ENCODE data around the gene ZFYVE28.
A peak's percentile ranks its signal among the peaks of the same experiment; 100 is the strongest.

Gene ZFYVE28

GRCh38 chr4:2331043-2331420, 87.4 kb downstream of the ZFYVE28 start:
- TF ChIP-seq CTCF (IDR thresholded peaks at IDR 0.05; ENCODE audit: insufficient read depth, low read depth, low read length, missing control alignments) = no peak
- DNase-seq (ENCODE audit: low read depth) = no peak

GRCh38 chr4:2330091-2331042, 88.1 kb downstream of the ZFYVE28 start:
- TF ChIP-seq CTCF (IDR thresholded peaks at IDR 0.05; ENCODE audit: insufficient read depth, low read depth, low read length, missing control alignments) = no peak
- DNase-seq (ENCODE audit: low read depth) = peak; percentile 76
- no peak overlapping the region for H3K4me3 ChIP-seq (ENCODE audit: low read length)

More at GRCh38 chr4:2331043-2331420, 87.4 kb downstream of the ZFYVE28 start:
- no peak overlapping the region for H3K4me3 ChIP-seq (ENCODE audit: low read length)

DNA sequence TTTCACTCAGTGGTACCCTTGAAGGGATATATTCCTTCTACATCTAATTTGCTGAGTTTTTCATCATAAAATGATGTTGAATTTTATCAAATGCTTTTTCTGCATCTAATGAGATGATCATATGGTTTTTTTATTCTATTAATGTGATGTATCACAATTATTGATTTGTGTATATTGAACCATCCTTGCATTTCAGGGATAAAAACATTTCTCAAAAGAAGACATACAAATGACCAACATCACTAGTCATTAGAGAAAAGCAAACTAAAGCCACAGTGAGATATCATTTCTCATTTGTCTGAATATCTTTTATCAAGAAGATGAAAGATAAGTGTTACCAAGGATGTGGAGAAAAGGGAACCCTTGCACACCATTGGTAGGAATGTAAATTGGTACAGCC, 90.9 kb downstream of the ZFYVE28 start:
- H3K4me3 ChIP-seq (ENCODE audit: low read length) = no peak overlapping the region
- TF ChIP-seq CTCF (IDR thresholded peaks at IDR 0.05; ENCODE audit: insufficient read depth, low read depth, low read length, missing control alignments) = no peak
- DNase-seq (ENCODE audit: low read depth) = no peak

DNA sequence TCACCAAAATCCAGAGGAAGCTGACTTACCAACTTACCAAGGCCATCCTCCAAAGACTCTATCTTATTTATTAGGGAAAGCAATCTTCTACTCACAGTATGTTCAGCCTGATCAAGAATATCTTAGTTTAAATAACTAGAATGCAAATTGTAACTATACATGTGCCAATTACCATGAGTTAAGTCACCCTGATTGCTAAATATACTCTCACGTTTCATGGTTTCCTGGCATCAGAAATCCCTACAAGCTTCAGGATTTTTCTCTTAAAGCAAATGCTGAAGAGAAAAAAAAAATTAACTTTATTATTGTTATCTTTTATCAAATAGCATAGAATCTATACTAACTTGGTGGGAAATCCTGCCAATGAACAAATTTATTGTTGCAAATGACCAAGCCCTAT, 93.6 kb downstream of the ZFYVE28 start:
- no peak for TF ChIP-seq CTCF (IDR thresholded peaks at IDR 0.05; ENCODE audit: insufficient read depth, low read depth, low read length, missing control alignments)
- H3K4me3 ChIP-seq (ENCODE audit: low read length) = no peak overlapping the region

GRCh38 chr4:2322841-2323240, 95.6 kb downstream of the ZFYVE28 start:
- no peak overlapping the region for H3K4me3 ChIP-seq (ENCODE audit: low read length)
- TF ChIP-seq CTCF (IDR thresholded peaks at IDR 0.05; ENCODE audit: insufficient read depth, low read depth, low read length, missing control alignments) = no peak
- DNase-seq (ENCODE audit: low read depth) = no peak

More for the DNA sequence above, 93.6 kb downstream of the ZFYVE28 start:
- no peak for DNase-seq (ENCODE audit: low read depth)

DNA sequence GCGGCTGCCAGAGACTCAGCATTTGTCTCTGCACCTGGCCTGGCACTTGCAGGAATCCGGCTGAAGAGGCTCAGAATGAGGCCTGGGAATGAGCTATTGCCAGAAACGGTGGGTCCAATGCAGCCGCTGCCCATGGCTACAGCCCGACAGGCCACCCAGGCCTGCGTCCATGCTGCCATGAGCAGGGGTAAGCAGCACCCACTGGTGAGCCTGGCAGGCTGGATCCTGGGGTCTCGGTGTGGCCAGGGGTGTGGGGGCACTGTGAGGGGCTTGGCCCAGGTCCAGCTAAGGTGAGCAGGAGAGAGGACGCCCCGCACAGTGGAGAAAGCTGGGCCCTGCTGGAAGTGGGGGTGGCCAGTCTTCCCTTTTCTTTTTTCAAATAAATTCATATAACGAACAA, 96.2 kb downstream of the ZFYVE28 start:
- no peak overlapping the region for H3K4me3 ChIP-seq (ENCODE audit: low read length)
- no peak for TF ChIP-seq CTCF (IDR thresholded peaks at IDR 0.05; ENCODE audit: insufficient read depth, low read depth, low read length, missing control alignments)
- DNase-seq (ENCODE audit: low read depth) = no peak
